HG03432 (cell line): ENCODE measurements around the gene LOX.
A peak's percentile ranks its signal among the peaks of the same experiment; 100 is the strongest.
"Not testable (repeated sequence)": the region's sequence is repeated elsewhere in the genome, so short reads cannot be mapped to it uniquely, and the experiment has no call there.

ENCODE experiments used
- ATAC-seq: cut with Tn5 transposase; IDR thresholded peaks from one replicate; pipeline ENCODE4 v1.9.1; 2021; ENCODE audit warnings: mild to moderate bottlenecking, moderate library complexity; ENCODE audit not compliant: unreplicated experiment

LOX gene

DNA sequence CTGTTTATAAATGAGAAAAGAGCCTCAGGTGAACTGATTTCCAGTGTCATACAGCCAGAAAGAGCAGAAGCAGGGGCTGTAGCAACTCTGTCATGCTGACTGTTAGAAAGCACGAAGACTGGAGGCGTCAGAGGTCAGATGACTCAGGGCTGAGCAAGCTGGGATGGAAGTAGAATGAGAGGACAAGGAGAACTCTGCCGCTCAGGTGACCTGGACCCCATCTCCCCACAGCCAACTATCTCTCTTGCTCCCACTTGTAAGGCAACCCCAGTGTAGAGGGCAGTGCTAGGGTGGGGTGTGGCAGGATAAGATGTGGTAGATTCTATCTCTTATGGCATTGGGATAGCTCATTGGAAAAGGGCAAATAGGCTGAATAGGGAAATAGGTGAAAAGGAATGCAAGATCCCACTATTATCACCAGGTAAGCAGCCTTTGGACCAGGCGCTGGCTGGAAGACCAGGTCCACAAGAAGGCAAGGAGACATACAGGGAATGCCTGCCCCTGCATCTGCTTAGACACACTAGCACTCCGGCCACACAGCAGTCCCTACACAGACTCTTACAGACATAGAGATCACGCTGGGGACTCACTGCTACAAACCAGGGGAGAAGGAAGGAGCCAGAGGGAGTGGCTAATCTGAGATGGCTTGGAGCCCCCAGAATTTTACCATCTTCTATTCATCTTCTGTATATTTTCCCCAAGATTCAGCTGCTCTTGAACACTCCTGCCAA lies 21.2 kb upstream of the LOX start:
- no peak for ATAC-seq

DNA sequence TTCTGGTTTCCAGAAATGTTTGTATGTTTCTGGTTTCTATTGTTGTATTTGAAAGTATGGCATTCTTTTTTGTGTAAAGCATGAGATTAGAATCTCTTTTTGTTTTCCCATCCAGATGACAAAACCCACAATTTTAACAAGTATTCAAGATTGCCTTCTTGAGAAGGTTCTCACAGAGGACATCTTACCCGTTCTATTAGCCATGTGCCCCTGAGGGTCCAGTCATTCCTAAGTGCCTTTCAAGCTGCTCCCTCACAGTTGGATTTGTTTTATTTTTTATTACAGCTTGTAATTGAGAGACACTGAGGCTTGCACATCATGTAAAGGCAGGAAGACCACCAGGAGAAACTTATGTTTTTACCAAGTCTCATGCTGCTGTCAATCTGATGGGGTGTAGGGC lies 19.3 kb upstream of the LOX start:
- no peak for ATAC-seq

GRCh38 chr5:122095158-122095557 lies 17.1 kb upstream of the LOX start:
- no peak for ATAC-seq

- ATAC-seq: not testable (repeated sequence)
Measured at GRCh38 chr5:122094251-122094650, 16.2 kb upstream of the LOX start.

DNA sequence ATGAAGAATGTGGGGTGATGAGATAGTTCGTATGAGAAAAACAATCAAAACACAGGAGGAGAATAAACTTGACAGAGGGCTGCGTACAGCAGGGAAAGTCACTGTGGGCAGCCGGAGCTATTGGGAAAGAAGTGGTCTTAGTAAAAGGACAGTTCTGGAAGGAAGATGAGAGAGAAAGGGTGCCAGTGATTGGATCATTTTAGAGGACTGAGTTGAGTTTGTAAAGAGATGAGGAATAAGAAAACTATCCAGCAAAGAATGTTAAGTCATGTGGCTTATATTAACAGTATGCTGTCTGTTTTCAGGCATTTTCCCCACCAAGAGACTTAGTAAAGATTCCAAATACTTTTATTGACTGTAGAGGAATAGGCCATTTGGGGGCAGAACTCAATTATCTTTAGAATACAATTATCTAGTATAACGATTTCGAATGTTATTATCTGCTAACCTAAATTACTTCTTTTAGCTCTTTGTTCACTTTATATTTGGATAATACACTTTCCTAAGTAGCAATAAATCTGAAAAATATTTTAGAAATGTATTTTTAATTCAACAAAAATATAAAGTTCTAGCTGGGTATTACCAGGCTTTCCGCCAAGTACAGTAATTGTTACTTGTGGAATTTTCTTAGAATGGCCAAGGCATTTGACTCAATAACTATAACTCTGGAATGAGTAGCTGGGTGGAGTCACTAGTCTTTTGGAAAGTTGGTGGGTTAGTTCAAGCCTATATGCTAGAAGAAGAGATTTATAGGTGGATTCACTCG lies 15.5 kb upstream of the LOX start:
- ATAC-seq: no peak

DNA sequence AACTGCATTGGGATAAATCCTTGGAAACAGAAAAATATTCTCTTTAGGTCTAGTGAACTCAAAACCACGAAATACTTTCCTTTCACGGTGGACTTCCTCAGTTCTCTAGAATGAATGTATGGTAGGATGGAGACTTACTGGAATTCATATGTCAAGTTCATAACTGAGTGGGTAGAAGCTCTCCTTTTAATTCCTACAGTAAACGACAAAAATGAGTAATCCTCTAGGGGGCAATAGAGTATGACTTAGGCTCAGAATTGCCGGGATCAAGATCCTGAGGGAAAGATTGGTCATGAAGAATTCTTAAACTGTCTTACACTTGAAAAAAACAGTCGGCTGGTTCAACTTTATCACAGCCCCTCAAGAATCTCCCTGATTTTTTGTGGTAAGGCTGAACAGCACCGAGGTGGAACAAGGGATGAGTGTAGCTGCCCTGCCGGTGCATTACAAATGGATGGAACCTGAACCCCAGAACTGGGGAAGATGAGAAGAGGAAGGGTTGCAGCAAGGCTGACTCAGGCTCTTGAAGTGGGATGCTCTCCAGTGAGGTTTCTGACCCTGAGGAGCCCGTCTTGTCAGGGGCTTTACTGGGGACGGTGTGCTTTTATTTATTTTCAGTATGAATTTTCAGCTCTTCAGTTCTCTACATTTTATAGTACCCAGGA lies 14.0 kb upstream of the LOX start:
- ATAC-seq: no peak

DNA sequence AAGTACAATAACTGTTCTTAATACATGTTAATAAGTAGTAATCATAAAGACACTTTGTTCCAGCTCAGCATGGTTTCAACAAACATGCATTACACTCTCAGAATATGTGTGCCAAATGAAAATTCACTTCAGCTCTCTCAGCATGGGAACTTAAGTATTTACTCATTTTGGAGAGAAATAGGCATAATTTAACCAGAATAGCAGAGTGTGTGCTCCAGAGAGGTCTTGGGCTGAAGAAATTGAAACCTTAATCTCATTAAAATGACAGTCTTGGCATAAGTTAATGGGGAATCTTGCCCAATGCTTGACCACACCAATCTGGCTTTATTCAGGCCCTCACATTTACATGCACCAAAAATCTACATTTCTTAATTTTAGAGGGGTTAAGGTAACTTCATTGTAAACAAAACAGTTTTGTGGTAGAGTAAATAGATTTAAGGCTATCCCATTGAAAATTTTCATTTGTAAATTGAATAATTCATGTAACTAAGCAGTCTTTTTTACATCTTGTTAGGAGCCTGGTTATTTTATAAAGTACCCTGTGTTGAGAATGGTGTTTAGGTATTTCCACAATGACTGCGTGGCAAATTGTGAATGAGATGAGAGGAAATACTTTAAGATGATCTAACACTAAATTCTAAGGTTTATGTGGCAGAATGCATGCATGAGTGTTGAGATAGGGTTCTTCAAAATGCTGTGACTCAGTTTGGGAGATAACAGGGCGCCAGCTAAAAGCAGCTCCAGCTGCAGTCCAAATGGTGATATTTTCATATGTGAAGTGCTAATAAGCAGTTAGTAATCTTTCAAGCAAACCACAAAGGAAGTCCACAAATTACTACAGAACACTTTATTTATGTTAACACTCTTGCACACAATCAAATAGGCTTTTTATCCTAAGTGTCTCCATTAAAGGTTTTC lies 11.3 kb upstream of the LOX start:
- no peak for ATAC-seq

GRCh38 chr5:122085041-122085440 lies 7.0 kb upstream of the LOX start:
- no peak for ATAC-seq

- ATAC-seq: no peak
Measured at GRCh38 chr5:122083535-122083934, 5.5 kb upstream of the LOX start.

DNA sequence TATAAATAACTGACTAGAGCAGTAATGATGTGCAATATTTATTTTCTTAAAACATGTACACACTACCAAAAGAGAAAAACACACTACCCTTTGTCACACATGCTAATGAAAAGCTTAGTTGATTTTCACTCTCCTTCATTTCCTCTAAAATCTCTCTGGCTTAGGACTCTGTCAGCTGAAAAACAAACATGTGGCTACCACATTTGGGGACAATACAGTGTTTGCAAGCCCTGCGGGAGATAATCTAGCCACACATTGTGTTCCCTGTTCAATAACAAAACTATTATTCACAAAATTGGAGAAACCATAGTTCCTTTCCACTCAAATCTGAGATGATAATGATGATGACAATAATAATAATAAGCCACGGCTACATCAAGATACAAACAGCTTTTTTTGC lies 3.5 kb upstream of the LOX start:
- ATAC-seq: no peak

DNA sequence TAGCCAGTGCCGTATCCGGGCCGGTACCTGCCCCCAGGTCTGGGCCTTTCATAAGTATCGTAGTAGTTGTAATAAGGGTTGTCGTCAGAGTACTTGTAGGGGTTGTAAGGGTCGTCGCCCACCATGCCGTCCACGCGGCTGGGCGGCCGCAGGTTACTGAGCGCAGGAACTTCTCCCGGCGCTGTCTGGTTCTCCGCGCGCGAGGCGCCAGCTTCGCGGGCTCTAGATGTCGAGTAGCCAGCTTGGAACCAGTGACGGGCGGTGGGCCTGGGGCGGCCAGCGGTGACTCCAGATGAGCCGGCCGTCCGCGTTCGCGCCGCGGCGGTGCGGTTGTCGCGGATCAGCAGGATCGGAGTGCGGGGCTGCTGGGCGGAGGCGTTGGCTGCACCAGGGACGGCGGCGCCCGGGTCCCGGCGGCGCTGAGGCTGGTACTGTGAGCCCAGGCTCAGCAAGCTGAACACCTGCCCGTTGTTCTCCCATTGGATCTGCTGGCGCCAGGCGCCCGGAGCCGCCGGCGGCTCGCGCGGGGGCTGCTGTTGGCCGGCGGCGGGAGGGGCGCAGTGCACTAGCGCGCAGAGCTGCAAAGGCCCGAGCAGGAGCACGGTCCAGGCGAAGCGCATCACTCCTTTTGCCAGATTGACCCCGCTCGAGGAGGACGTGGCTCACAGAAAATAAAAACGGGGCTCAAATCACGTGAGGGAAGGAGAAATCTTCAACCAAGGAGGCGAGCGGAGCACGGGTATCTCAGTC lies 518 bp downstream of the LOX start:
- peak; percentile 40 for ATAC-seq

GRCh38 chr5:122076669-122077365 lies 1.2 kb downstream of the LOX start:
- peak; percentile 68 for ATAC-seq

DNA sequence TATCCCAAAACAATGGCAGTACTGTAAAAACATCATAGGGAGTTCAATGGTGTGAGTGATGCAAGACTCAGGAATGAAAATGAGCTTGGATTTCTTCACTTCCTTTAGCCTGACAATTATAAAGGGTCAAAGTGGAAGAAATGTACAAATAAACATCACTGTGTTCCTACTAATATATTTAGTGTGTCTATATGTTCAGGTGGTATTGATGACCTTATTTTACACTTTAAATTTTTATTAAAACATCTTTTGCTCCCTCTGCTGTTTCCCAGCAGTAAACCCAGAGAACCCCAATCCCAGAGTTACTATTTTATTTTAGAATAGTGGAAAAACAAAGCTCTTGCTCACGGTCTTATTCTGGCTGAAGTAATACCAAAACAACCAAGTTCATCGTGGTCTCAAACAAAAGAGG lies 2.0 kb downstream of the LOX start:
- no peak for ATAC-seq

- ATAC-seq: no peak
Measured at GRCh38 chr5:122073864-122074263, 4.2 kb downstream of the LOX start.

DNA sequence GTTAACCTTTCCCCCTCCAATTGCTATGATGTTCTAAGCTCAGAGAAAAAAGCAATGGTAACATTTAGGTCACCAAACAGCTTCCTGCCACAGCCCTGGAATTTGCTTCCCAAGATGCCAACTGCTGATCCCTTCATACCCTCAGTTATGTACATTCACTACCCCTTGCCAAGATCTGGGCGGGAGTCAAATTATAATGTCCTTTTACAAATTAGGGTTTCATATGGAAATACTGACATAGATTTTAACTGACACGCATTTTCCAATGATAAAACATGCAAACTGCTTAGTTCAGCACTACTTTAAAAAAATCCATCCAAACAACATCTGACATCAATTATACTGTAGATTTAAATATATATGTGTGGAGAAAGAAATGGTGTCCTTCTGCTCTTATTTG lies 5.0 kb downstream of the LOX start:
- ATAC-seq: no peak

GRCh38 chr5:122067390-122067789 lies 10.7 kb downstream of the LOX start:
- ATAC-seq: no peak

DNA sequence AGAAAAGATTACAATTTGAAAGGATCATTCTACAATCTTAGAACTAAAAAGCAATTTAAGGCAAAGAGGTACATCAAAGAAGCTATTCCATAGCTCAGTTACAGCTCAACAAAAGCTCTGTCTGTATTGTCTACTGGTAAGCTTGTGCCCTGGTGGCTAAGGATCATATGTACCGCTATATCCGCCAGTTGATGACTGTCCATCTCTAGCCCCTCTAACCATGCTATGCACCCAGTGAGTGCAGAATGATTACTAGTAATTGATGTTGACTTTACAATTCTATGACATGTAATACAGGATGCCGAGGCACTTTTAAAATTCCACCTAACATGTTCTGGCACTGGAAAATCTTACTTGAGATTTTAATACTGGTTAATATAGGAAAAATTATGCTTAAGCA lies 13.1 kb downstream of the LOX start:
- ATAC-seq: no peak

GRCh38 chr5:122063836-122064235 lies 14.2 kb downstream of the LOX start:
- no peak for ATAC-seq

- ATAC-seq: no peak
Measured at GRCh38 chr5:122062205-122062604, 15.9 kb downstream of the LOX start.

GRCh38 chr5:122056913-122057312 lies 21.1 kb downstream of the LOX start:
- no peak for ATAC-seq
